BLaER1 (cell line): Measurements from ENCODE around the gene SNAPC4.

Experiments used
- H3K27ac ChIP-seq: shearing (Covaris generic); formaldehyde crosslinking; 2 replicates; pipeline ENCODE4 v1.8.1; 2022
- H3K27me3 ChIP-seq: shearing (Covaris generic); formaldehyde crosslinking; 2 replicates; pipeline ENCODE4 v1.8.1; 2022
- H3K36me3 ChIP-seq: shearing (Covaris generic); formaldehyde crosslinking; 2 replicates; pipeline ENCODE4 v1.8.1; 2022
- H3K4me1 ChIP-seq: shearing (Covaris generic); formaldehyde crosslinking; 2 replicates; pipeline ENCODE4 v1.8.1; 2022
- H3K4me2 ChIP-seq: shearing (Covaris generic); formaldehyde crosslinking; 2 replicates; pipeline ENCODE4 v1.8.1; 2022
- H3K4me3 ChIP-seq: shearing (Covaris generic); formaldehyde crosslinking; 2 replicates; pipeline ENCODE4 v1.8.1; 2022
- H3K9ac ChIP-seq: shearing (Covaris generic); formaldehyde crosslinking; 2 replicates; pipeline ENCODE4 v1.8.1; 2022
- H3K9me3 ChIP-seq: shearing (Covaris generic); formaldehyde crosslinking; 2 replicates; pipeline ENCODE4 v1.8.1; 2022
- H4K20me1 ChIP-seq: shearing (Covaris generic); formaldehyde crosslinking; 2 replicates; pipeline ENCODE4 v1.8.1; 2022
- Cebpa-rat ChIP-seq: shearing (Covaris generic); IDR thresholded peaks from 2 replicates; pipeline ENCODE4 v1.8.1; 2022

Gene SNAPC4

GRCh38 chr9:136359774-136360718 lies 39.9 kb downstream of the SNAPC4 start:
- no peak for TF ChIP-seq Cebpa-rat
- Histone ChIP-seq H3K4me2 (no peak overlapping the region), H3K4me1 (peaks cover 46% of the 10 kb centered on the region), H3K36me3 (peaks cover 62% of the 10 kb centered on the region), H3K9me3 (no peaks in the 10 kb centered on the region), H3K27me3 (no peaks in the 10 kb centered on the region), H4K20me1 (peaks cover 75% of the 10 kb centered on the region), H3K9ac (no peak overlapping the region), H3K4me3 (no peak overlapping the region), H3K27ac (0 out of 2 replicates have a peak overlapping the region, but pooled peaks have one; percentile 19)

- Histone ChIP-seq H3K4me3 (no peak overlapping the region), H3K36me3 (peaks cover 71% of the 10 kb centered on the region), H3K9ac (no peak overlapping the region), H3K4me1 (peaks cover 41% of the 10 kb centered on the region), H3K9me3 (no peaks in the 10 kb centered on the region), H4K20me1 (peaks cover 85% of the 10 kb centered on the region), H3K27ac (no peak overlapping the region), H3K27me3 (no peaks in the 10 kb centered on the region), H3K4me2 (no peak overlapping the region)
- no peak for TF ChIP-seq Cebpa-rat
These were observed 41.1 kb downstream of the SNAPC4 start for GRCh38 chr9:136358888-136359287.

DNA sequence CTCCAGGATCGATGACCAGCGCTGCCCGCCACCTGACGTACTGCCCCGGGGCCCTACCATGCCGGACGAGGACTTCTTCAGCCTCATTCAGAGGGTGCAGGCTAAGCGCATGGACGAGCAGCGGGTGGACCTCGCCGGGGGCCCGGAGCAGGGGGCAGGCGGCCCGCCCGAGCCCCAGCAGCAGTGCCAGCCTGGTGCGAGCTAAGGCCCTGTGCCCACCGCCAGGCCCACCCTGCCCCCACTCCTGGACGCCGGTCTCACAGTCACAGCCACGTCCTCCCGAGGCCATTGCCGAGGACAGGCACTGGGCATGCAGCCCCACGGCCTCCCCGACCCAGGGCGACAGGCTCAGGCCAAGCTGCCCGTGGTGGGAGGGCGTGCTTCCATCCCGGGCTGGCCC lies 42.0 kb downstream of the SNAPC4 start:
- no peak overlapping the region for H3K9ac ChIP-seq
- TF ChIP-seq Cebpa-rat: no peak
- no peak overlapping the region for H3K4me2 ChIP-seq
- H3K4me3 ChIP-seq: no peak overlapping the region
- no peak overlapping the region for H3K27ac ChIP-seq
- H3K4me1 ChIP-seq: peaks cover 47% of the 10 kb centered on the region
- H3K9me3 ChIP-seq: no peaks in the 10 kb centered on the region
- no peaks in the 10 kb centered on the region for H3K27me3 ChIP-seq
- H3K36me3 ChIP-seq: peaks cover 80% of the 10 kb centered on the region
- peaks cover 94% of the 10 kb centered on the region for H4K20me1 ChIP-seq

GRCh38 chr9:136357202-136357725 lies 42.7 kb downstream of the SNAPC4 start:
- peaks cover 94% of the 10 kb centered on the region for H4K20me1 ChIP-seq
- H3K4me3 ChIP-seq: no peak overlapping the region
- peaks cover 48% of the 10 kb centered on the region for H3K4me1 ChIP-seq
- no peaks in the 10 kb centered on the region for H3K9me3 ChIP-seq
- H3K27me3 ChIP-seq: no peaks in the 10 kb centered on the region
- no peak for TF ChIP-seq Cebpa-rat
- no peak overlapping the region for H3K9ac ChIP-seq
- H3K36me3 ChIP-seq: peaks cover 86% of the 10 kb centered on the region
- H3K27ac ChIP-seq: peak overlapping the region; percentile 18; the same call in 1 of the 2 replicates
- H3K4me2 ChIP-seq: no peak overlapping the region

- no peaks in the 10 kb centered on the region for H3K27me3 ChIP-seq
- peaks cover 41% of the 10 kb centered on the region; the same call in 1 of the 2 replicates for H3K4me1 ChIP-seq
- H4K20me1 ChIP-seq: peaks cover 91% of the 10 kb centered on the region
- no peak overlapping the region for H3K4me2 ChIP-seq
- H3K9me3 ChIP-seq: no peaks in the 10 kb centered on the region
- peaks cover 82% of the 10 kb centered on the region for H3K36me3 ChIP-seq
- no peak overlapping the region for H3K4me3 ChIP-seq
- H3K9ac ChIP-seq: no peak overlapping the region
- no peak for TF ChIP-seq Cebpa-rat
- no peak overlapping the region for H3K27ac ChIP-seq
These were observed 44.1 kb downstream of the SNAPC4 start for GRCh38 chr9:136355616-136356557.

DNA sequence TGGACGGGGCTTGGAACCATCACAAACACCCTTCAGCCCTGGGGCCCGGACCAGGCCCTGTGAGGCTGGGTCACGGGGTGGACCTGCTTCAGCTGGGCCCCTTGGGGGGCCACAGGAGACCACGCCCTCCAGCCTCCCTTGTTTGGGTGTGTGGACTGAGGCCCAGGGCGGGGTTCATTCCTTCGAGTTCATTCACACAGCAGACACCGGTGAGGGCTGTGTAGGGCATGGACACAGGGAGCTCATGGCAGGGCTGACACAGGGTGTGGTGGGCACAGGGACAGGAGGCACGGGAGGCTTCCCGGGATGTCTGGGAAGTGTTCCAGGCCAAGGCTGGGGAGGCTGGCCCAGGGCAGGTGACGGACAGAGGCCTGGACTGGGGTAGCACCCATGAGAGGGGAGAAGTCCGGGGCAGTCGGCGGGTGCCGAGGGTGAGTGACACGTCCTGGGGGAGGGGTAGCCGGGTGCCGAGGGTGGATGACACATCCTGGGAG lies 45.3 kb downstream of the SNAPC4 start:
- no peak overlapping the region for H3K27ac ChIP-seq
- peaks cover 87% of the 10 kb centered on the region for H3K36me3 ChIP-seq
- no peak for TF ChIP-seq Cebpa-rat
- peaks cover 91% of the 10 kb centered on the region for H4K20me1 ChIP-seq
- no peak overlapping the region for H3K9ac ChIP-seq
- no peak overlapping the region for H3K4me2 ChIP-seq
- H3K27me3 ChIP-seq: no peaks in the 10 kb centered on the region
- H3K9me3 ChIP-seq: no peaks in the 10 kb centered on the region
- H3K4me1 ChIP-seq: peaks cover 48% of the 10 kb centered on the region
- H3K4me3 ChIP-seq: no peak overlapping the region

DNA sequence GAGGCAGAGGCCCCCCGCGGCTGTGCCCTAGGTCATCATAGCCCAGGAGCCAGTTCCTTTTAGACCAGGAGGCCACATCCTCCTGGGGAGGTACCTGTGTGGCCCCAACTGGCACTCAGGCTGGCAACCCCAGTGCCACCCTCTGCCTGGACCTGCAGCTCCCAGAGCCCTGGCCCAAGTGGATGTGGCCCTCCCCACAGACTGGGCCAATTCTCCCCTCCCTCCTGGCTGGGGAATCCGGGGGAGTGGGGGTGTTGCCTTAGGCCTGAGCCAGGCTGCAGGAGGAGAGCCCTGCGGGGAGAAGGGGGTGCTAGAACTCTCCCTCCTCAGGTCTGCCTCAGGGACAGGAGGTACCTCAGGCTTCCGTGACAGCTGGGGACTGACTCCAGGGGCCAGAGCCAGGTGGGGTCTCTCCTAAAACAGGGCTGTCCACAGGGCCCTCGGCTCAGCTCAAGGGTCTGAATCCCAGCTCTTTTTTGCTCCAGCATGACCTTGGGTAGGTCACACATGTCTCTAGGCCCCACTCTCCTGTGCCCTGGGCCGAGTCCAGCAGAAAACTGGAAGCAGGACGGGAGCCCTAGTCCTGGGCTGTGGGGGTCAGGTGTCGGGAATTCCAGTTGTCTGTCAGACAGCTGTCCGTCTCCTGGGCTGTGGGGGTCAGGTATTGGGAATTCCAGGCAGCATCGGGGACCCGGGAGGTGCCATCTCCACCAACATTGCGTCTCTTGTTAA lies 46.0 kb downstream of the SNAPC4 start:
- no peak for TF ChIP-seq Cebpa-rat
- H3K4me3 ChIP-seq: no peak overlapping the region
- H3K27ac ChIP-seq: 0 out of 2 replicates have a peak overlapping the region, but pooled peaks have one; percentile 18
- H3K4me1 ChIP-seq: peaks cover 48% of the 10 kb centered on the region
- H3K36me3 ChIP-seq: peaks cover 90% of the 10 kb centered on the region
- no peaks in the 10 kb centered on the region for H3K9me3 ChIP-seq
- no peak overlapping the region for H3K9ac ChIP-seq
- no peak overlapping the region for H3K4me2 ChIP-seq
- no peaks in the 10 kb centered on the region for H3K27me3 ChIP-seq
- H4K20me1 ChIP-seq: peaks cover 91% of the 10 kb centered on the region

DNA sequence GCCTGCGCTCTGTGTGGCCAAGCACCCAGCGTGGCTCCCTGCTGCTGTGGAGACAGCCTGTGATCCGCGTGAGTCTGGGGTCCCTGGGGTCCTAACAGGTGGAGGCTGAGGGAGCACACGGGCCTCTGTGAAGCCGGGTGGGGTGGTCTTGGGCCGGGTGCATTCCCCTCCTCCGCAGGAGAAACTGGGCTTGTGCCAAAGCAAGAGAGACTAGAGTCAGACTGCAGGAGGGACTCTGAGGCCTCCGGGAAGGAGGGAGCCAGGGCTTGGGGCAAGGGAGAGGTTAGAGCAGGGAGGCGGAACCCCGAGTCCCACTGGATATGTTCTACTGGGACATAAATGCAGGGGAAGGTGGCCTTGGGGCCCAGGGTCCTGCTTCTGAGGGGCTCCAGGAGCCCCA lies 46.9 kb downstream of the SNAPC4 start:
- peaks cover 90% of the 10 kb centered on the region for H3K36me3 ChIP-seq
- no peak for TF ChIP-seq Cebpa-rat
- H3K4me1 ChIP-seq: peaks cover 56% of the 10 kb centered on the region
- peaks cover 91% of the 10 kb centered on the region for H4K20me1 ChIP-seq
- H3K9me3 ChIP-seq: no peaks in the 10 kb centered on the region
- H3K9ac ChIP-seq: no peak overlapping the region
- H3K27ac ChIP-seq: 0 out of 2 replicates have a peak overlapping the region, but pooled peaks have one; percentile 18
- H3K4me3 ChIP-seq: no peak overlapping the region
- H3K27me3 ChIP-seq: no peaks in the 10 kb centered on the region
- H3K4me2 ChIP-seq: 0 out of 2 replicates have a peak overlapping the region, but pooled peaks have one; percentile 7
